Measurements from ENCODE around the gene GREM1.

The GREM1 gene

GRCh38 chr15:32732574-32733157 lies 14.9 kb downstream of the GREM1 start:
- no peak for DNase-seq

DNA sequence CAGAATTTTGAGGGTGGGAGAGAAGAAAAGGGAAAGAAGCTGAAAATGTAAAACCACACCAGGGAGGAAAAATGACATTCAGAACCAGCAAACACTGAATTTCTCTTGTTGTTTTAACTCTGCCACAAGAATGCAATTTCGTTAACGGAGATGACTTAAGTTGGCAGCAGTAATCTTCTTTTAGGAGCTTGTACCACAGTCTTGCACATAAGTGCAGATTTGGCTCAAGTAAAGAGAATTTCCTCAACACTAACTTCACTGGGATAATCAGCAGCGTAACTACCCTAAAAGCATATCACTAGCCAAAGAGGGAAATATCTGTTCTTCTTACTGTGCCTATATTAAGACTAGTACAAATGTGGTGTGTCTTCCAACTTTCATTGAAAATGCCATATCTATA lies 15.5 kb downstream of the GREM1 start:
- no peak for DNase-seq

DNA sequence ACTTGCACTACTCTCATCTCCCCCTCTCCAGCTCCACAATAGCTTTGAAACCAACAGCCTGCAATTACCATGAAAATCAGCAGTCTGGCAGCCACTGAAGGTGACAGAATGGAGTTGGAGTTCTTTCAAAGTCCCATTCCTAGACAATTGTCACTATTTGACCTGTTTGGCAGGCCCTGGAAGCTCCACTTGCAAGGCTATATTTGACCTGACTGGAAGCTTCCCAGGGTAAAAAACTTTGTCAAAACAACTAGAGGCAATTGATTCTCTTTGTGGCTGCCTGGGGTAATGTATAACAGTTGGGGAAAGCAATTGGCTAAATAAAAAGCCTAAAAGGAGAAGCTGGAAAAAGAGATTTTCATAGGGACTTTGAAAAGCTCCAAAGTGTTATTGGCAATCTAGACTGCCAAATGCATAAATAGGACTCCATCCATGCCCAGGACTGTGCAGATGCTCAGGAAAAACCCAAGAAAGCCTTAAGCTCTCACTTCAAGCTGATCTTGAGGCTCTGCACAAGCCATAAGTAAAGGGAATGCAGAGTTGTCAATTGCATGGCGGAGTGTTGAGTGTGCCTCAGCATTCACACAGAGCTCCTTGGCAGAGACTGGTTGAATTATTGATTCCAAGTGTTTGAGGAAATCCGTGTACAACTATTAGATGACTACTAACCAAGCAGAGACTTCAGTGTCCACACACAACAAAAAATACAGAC lies 18.3 kb downstream of the GREM1 start:
- no peak for DNase-seq

GRCh38 chr15:32736701-32737061 lies 18.9 kb downstream of the GREM1 start:
- DNase-seq, result no peak

DNA sequence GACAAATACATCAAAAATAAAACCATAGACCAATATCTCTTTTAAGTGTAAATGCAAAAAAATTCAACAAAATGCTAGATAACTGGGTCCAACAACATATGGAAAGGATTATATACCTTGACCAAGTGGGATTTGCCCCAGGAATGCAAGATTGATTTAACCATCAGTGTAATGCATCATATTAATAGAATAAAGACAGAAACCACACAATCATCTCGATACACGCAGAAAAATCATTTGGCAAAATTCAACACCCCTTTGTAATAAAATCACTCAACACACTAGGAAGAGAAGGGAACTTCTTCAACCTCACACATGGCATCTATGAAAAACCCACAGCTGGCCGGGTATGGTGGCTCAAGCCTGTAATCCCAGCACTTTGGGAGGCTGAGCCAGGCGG lies 19.5 kb downstream of the GREM1 start:
- no peak for DNase-seq

GRCh38 chr15:32738666-32739065 lies 20.9 kb downstream of the GREM1 start:
- DNase-seq, result no peak

- DNase-seq, result no peak
Observed at GRCh38 chr15:32739522-32740063, 21.8 kb downstream of the GREM1 start.

DNA sequence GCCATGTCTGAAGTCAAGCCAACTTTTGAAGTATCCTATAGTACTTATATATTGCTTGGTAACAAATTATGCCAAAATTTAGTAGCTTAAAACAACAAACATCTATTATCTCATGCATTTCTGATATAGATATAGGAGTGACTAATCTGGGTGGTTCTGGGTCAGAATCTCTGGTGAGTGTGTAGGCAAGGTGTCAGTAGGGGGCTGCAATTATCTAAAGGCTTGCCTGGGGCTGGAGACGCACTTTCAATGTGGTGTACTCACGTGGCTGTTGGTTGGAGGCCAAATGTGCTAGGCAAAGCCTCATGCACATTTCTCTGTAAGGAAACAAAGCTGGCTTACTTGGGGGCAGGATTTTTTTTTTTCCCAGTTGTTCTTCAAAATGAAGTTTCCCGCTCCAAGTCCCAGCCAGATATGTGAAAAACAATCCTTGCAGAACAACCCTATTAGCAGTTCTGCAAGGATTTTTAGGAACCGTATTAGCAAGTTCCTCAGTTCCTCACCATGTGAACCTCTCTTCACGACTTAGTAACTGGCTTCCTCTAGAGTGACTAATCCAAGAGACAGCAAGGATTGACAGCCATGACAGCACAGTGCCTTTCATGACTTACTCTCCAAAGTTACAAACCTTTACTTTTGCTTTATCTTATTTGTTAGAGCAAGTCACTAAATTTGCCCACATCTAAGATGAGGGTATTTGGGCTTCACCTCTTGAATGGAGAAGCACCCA lies 25.8 kb downstream of the GREM1 start:
- DNase-seq, result no peak

- DNase-seq, result no peak
Observed at GRCh38 chr15:32746116-32746857, 28.5 kb downstream of the GREM1 start.

DNA sequence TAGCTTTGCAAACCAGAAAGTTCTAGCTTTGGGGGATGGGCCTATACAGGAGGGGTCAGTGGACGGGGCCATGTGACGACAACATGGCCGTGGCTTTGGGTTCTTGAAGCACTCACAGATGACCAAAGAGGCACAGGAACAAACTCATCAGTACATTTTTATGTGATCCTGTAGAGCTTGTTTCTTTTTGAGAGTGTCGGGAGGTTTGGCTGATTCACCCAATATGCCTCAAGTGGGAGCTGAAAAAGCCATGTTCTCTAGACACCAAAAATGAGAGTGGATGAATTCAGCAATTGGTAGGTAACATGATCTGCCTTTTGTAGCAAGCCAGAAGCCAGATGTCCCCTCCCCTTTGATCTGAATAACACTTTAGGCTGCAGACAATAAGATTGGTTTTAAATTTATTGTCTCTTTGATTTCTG lies 30.1 kb downstream of the GREM1 start:
- DNase-seq, result no peak

- DNase-seq, result no peak
Observed at GRCh38 chr15:32750979-32751378, 33.2 kb downstream of the GREM1 start.

- DNase-seq, result no peak
Observed at GRCh38 chr15:32757426-32757825, 39.6 kb downstream of the GREM1 start.

DNA sequence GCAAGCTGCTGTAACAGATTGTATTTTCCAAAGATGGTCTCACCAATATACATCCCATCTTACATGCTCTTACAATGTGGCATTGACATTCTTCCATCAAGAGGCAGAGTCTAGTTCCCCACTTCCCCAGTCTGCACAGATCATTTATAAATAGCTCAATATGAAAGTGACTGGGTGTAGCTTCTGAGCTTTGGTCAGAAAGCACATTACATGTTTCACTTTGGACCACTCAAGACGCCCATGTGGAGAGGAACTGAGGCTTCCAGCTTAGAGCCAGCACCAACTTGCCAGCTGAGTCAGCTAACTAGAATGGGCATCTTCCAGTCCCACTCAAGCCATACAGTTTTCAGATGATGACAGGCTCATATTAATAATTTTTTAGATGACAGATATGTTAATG lies 45.5 kb downstream of the GREM1 start:
- no peak for DNase-seq

DNA sequence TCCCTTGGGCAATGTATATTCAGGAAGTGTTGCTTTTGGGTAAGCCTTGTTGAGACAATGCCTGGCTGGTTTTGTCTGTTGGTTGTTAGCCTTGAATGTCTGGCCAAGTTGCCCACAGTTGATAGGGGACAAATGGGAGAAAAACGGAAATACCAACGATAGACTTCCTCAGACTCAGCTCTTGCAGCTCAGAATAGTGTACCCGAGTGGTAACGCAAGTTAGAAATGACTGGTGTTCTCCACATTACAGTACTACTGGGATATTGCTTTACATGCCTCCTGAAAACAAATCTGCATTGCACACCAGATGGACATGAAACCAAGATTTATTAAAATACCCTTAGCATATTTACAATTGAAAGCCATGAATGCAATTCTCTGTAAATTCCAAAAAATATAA lies 47.4 kb downstream of the GREM1 start:
- DNase-seq, result no peak

DNA sequence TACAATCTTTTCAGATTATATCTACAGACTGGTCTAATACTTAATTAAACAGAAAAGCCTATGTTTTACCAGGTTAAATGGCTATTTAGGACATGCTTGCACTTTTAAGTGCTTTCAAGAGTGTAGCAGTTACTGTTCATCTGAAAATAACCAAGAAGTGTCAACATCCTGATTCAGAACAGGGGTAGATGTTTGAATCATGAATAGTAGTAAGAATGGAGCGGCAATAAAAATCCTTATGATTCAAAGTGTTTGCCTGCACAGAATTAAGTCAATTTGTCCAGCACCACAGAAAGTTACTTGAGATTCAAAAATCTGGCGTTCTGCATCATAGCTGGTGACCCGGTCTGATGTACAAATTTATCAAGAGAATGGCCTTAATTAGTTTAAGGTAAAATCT lies 48.3 kb downstream of the GREM1 start:
- no peak for DNase-seq

- DNase-seq, result no peak
Observed at GRCh38 chr15:32767236-32767635, 49.4 kb downstream of the GREM1 start.

DNA sequence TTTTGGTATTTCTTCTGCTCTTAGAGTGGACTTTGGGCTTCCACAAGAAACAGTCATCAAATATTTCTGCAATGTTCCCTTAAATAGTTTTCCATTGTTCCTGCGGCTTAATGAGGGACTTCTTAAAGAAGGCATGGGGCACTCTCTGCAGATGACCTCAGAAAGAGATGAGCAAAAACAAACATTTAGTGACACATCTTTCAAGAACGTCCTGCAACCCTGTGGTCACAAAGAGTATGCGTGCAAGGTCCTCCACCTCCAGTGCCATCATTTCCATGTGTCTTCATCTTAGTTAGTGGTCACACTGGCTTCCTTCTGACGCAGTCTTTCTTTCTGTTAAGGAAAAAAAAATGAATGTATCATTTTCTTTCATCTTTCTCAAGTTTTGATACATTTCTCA lies 56.2 kb downstream of the GREM1 start:
- DNase-seq, result peak; percentile 19

- no peak for DNase-seq
Observed at GRCh38 chr15:32775103-32775502, 57.3 kb downstream of the GREM1 start.

DNA sequence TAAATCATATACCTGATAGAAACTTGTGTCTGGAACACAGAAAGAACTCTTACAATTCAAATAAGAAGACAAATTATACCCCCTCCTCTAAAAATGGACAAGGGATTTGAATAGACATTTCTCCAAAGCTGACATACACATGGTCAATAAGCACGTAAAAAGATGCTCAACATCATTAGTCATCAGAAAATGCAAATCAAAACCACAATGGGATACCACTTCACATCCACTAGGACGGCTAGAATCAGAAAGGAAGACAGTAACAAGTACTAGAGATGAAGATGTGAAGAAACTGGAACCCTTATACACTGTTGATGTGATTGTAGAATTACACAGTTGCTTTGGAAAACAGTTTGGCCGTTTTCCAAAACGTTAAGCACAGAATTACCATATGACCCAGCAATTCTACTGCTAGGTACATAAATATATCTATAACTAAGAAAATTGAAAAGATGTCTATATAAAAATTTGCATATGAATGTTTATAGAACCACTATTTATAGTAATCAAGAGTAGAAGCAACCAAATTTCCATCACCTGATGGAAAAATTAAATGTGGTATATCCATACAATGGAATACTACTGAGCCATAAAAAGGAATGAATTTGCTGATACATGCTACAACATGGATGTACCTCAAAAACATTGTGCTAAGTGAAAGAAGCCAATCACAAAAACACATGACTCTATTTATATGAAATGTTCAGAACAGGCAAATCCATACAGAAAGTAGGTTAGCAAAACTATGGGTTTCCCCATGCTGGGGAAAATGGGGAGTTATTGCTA lies 60.8 kb downstream of the GREM1 start:
- no peak for DNase-seq

DNA sequence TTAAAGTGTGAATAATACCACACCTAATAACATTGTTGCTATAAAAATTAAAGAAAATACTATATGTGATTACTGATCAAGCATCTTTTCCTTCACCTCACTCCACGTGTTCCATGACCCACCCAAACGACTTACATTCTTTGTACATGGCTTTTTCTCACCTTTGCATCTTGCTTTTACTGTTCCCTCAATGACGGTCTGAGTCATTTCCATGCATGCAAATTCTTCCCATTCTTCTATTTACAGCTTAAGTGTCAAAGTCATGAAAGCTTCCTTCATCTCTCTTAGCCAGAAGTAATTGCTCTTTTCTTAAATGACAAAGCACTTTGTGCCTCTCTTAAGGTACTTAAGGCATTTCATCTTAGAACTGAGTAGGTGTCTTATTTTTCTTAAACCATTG lies 64.0 kb downstream of the GREM1 start:
- DNase-seq, result no peak

DNA sequence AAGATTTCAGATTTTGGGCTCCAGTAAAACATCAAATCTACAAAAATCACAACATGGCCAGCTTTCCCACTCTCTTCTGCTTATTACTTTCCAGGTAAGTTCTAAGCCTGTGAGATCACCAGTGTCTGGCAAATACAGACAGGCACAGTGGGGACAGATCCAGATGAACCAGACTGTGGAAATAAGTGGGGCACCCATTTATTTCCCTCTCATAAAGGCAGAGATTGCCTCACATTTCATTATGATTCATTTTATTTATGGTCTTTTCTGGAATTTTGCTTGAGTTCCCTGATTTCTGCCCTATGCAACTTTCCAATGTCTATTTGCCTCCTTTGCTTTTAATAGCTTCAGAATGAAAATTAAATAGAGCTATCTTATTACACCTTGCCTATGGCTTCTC lies 66.8 kb downstream of the GREM1 start:
- DNase-seq, result no peak

DNA sequence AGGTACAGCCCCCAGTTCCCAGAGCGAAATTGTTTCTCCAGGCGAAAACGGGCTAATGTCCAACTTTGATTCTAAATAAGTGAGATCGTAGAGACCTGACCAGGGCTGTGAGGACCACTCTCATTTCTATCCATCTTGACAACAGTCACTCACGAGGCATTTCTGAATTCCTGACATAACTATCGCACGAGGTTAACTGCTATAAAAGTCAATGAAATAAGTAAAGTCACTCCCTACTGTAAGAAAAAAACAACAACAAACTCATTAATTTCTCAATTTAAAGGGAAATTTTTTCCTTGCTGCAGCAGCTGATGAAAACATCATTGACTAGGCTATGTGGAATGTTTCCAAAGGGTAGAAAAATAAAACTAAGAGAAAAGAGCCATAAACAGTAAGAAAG lies 69.1 kb downstream of the GREM1 start:
- no peak for DNase-seq

- DNase-seq, result no peak
Observed at GRCh38 chr15:32787949-32788348, 70.1 kb downstream of the GREM1 start.
